SK-N-MC (cell line): Measurements from ENCODE around the gene CCL13.

ENCODE experiments used
- EZH2 ChIP-seq: fragments of 200-600 bp; sonication (generic); IDR thresholded peaks from one replicate; pipeline ENCODE4 v1.6.1; 2017; ENCODE audit warnings: antibody characterized with exemption
- FOXP2 ChIP-seq: optimal IDR thresholded peaks from 2 replicates; pipeline ENCODE3; 2011; ENCODE audit warnings: mild to moderate bottlenecking, moderate library complexity; ENCODE audit not compliant: insufficient read depth; ENCODE audit errors: extremely low read length, control extremely low read depth

DNA sequence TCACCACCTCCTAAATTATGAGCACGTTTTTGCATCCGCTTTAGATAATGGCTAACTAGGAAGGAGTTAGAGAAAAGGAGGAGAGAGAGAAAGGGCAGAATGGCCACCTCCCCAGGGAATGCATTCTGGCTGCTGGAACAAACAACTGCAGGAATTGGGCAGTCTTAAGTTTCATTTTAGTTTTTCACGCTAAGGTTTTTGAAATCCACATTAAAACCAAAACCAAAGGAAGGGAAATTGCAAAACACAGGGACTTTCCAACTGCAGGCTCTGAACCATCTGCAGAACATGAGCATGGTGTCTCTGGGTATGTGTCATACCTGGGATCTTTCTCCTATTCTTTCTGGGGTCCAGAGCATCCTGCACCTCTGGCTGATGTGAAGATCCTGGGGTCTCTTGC lies 49.2 kb upstream of the CCL13 start:
- TF ChIP-seq EZH2 (no peak), FOXP2 (no peak)
